K562 (cell line): ENCODE measurements around the gene KL. TPM values are rescaled to one million over a fixed set of nuclear protein-coding genes. Genes with fewer than 3 reads are reported as not detected.

Source experiments
- ATAC-seq: fragments of 200-7000 bp; cut with Tn5 transposase; 3 replicates; pipeline ENCODE4 v1.9.1; 2020; ENCODE audit warnings: moderate library complexity
- BruUV-seq: library from RNA; stranded (reverse); fragments of 400-500 nt; replicated peaks from 2 replicates; lab custom pipeline; 2021; lab: Mats Ljungman, UMichigan
- CTCF ChIA-PET: fragments of 300-600 bp; formaldehyde crosslinking; extraction: SDS; loops from one replicate; lab custom pipeline; 2021; ENCODE audit warnings: low intra/inter-chr PET ratio; lab: Yijun Ruan, JAX
- POLR2A ChIA-PET: fragments of 300-600, 350-650 bp; sonication (Branson Sonifier 250); formaldehyde crosslinking; extraction: SDS; loops from one replicate; lab custom pipeline; 2021; ENCODE audit warnings: antibody characterized with exemption, inconsistent platforms; lab: Yijun Ruan, JAX
- DNase-seq, 4 experiments: peaks; one replicate each; pipeline versions ENCODE4 v3.0.0 to v3.0.0-alpha.2; 2011 to 2018; ENCODE audit warnings: low spot score in 3 of 4, mixed read lengths in 3 of 4; ENCODE audit errors: extremely low read depth in 1 of 4
- FAIRE-seq: peaks from 2 replicates; lab custom pipeline; 2011; peaks lifted over from hg19 to GRCh38; lab: Jason Lieb, UNC
- H2AFZ ChIP-seq: 2 replicates; pipeline ENCODE4 v1.6.0; 2011; ENCODE audit warnings: low read depth, low read length, control low read depth, inconsistent platforms
- H3K27ac ChIP-seq: fragments of 200-600 bp; 3 replicates; pipeline ENCODE4 v1.8.0; 2011; ENCODE audit warnings: low read depth, mild to moderate bottlenecking, control low read depth, inconsistent platforms, low read length, moderate library complexity, mixed read lengths; ENCODE audit errors: extremely low read depth
- H3K27me3 ChIP-seq, 2 experiments: fragments of 300-600 bp in 1 of 2; 2 replicates in 1 of 2; 3 replicates in 1 of 2; pipeline versions ENCODE4 v1.6.0 to v1.8.0; 2011; ENCODE audit warnings: inconsistent platforms in 2 of 2, low read length in 2 of 2, mild to moderate bottlenecking in 1 of 2, mixed read lengths in 1 of 2, moderate library complexity in 1 of 2; ENCODE audit not compliant: control insufficient read depth in 2 of 2, insufficient read depth in 2 of 2
- H3K36me3 ChIP-seq: fragments of 300-600 bp; 3 replicates; pipeline ENCODE4 v1.8.0; 2011; ENCODE audit warnings: mild to moderate bottlenecking, low read length, inconsistent platforms; ENCODE audit not compliant: control insufficient read depth, insufficient read depth
- H3K4me1 ChIP-seq, 2 experiments: fragments of 200-600 bp in 1 of 2; replicated peaks in 1 of 2; 2 replicates in 1 of 2; 3 replicates in 1 of 2; pipeline versions ENCODE4 v1.5.1 to v1.8.0; 2011; ENCODE audit warnings: inconsistent platforms in 2 of 2, low read length in 2 of 2, mild to moderate bottlenecking in 1 of 2, mixed read lengths in 1 of 2, moderate library complexity in 1 of 2; ENCODE audit not compliant: control insufficient read depth in 2 of 2, insufficient read depth in 2 of 2
- H3K4me2 ChIP-seq: 2 replicates; pipeline ENCODE4 v1.6.1; 2011; ENCODE audit warnings: low read length, control low read depth, inconsistent platforms, mixed read lengths; ENCODE audit not compliant: insufficient read depth
- H3K4me3 ChIP-seq: fragments of 200-600 bp; sonication (generic), shearing (Covaris generic); 2 replicates; pipeline ENCODE4 v1.5.1; 2016; ENCODE audit warnings: control low read depth, inconsistent platforms
- H3K79me2 ChIP-seq: fragments of 200-600 bp; 3 replicates; pipeline ENCODE4 v1.8.0; 2011; ENCODE audit warnings: low read length, inconsistent platforms; ENCODE audit not compliant: control insufficient read depth, insufficient read depth
- H3K9ac ChIP-seq, 2 experiments: 2 replicates each; pipeline versions ENCODE4 v1.6.0 to v1.6.1; 2011; ENCODE audit warnings: low read depth in 2 of 2, low read length in 2 of 2, control low read depth in 1 of 2, inconsistent platforms in 1 of 2, mild to moderate bottlenecking in 1 of 2, mixed read lengths in 1 of 2; ENCODE audit not compliant: insufficient read depth in 1 of 2
- H3K9me1 ChIP-seq: one replicate; pipeline ENCODE4 v1.6.0; 2011; ENCODE audit warnings: inconsistent platforms, mild to moderate bottlenecking, low read length, moderate library complexity; ENCODE audit not compliant: control insufficient read depth, insufficient read depth
- H3K9me3 ChIP-seq: replicated peaks from 2 replicates; pipeline ENCODE4 v1.5.1; 2011; ENCODE audit warnings: low read depth, low read length, inconsistent platforms; ENCODE audit not compliant: control insufficient read depth, insufficient read depth
- H4K20me1 ChIP-seq: replicated peaks from 2 replicates; pipeline ENCODE4 v1.6.1; 2011; ENCODE audit warnings: low read length, inconsistent platforms, mixed read lengths; ENCODE audit not compliant: control insufficient read depth, insufficient read depth
- ARID3A ChIP-seq: IDR thresholded peaks from 2 replicates; pipeline ENCODE4 v1.6.1; 2012; ENCODE audit warnings: low read depth, low read length, improper control_type of control experiment, borderline replicate concordance
- GABPA ChIP-seq: fragments of 200-800 bp; sonication (Bioruptor generic); conservative IDR thresholded peaks from 2 replicates; pipeline ENCODE4 v1.6.1; 2016; ENCODE audit warnings: low read depth, missing genetic modification characterization, missing compliant biosample characterization
- ZNF316 ChIP-seq: fragments of 450-650 bp; IDR thresholded peaks from 2 replicates; pipeline ENCODE4 v1.6.1; 2016
- WGBS: fragments of 100-300 bp; shearing (Covaris generic); methylation state at CpG from one replicate; pipeline ENCODE4 v1.1.6; 2016; ENCODE audit warnings: low coverage, mixed read lengths; ENCODE audit not compliant: insufficient coverage; ENCODE audit errors: missing lambda C conversion rate; 5-methylcytosine and 5-hydroxymethylcytosine counted together
- in situ Hi-C: fragments of 300-500 bp; cut with MboI; formaldehyde crosslinking; loops from 4 replicates; pipeline ENCODE4 v1.15.0; 2018; ENCODE audit warnings: inconsistent platforms, mixed read lengths
- intact Hi-C: fragments of 100-400 bp; cut with micrococcal nuclease; formaldehyde crosslinking; loops from 2 replicates; pipeline ENCODE4 v1.14.2; 2022
- polyA plus RNA-seq, 8 experiments: library from polyadenylated mRNA; depleted of rRNA in 4 of 8; stranded (reverse) in 5 of 8; unstranded in 3 of 8; fragments of >200 nt; fragmentation: Nextera tagmentation in 2 of 8; fragmentation: Illumina TruSeq in 1 of 8; extraction: Ambion mirVana in 2 of 8; extraction: Trizol in 1 of 8; gene quantifications; 2 replicates each; pipeline versions ENCODE4 v1.2.1 to v1.2.3, GENCODE V29; 2011 to 2014; ENCODE audit warnings: inconsistent platforms in 1 of 8, missing spikeins in 1 of 8
- total RNA-seq, 7 experiments: library from RNA; depleted of rRNA in 6 of 7; stranded (reverse); fragments of >200 nt in 6 of 7; fragmentation: Illumina TruSeq in 2 of 7; extraction: Trizol in 2 of 7; gene quantifications; 2 replicates each; pipeline versions ENCODE4 v1.2.1 to v1.2.3, GENCODE V29; 2011 to 2021; ENCODE audit warnings: low replicate concordance in 1 of 7

KL gene
- total and polyA plus RNA-seq, 9 of the 15 experiments (the other 6 are each of a cell fraction or from before 2014, with no cell fraction given): not detected

- TF ChIP-seq ARID3A: no peak
Measured at GRCh38 chr13:33032037-33032625, 15.9 kb downstream of the KL start (continued).

- Histone ChIP-seq H3K4me3 (no peak overlapping the region), H3K27me3 (no peaks in the 10 kb centered on the region), H3K9me3 (no peaks in the 10 kb centered on the region), H3K36me3 (no peaks in the 10 kb centered on the region), H3K79me2 (no peaks in the 10 kb centered on the region), H3K9me1 (no peaks in the 10 kb centered on the region), H3K9ac (no peak overlapping the region), H3K4me1 (no peaks in the 10 kb centered on the region), H3K27ac (no peak overlapping the region), H4K20me1 (no peaks in the 10 kb centered on the region), H2AFZ (no peak overlapping the region; the same call in 1 of the 2 replicates), H3K4me2 (no peak overlapping the region)
- WGBS: 6% methylated on average over 13 of the region's 14 CpGs
- TF ChIP-seq GABPA (tag) (0 out of 2 replicates have a peak, but pooled peaks have one; percentile 20), ZNF316 (no peak)
- in situ Hi-C loops: no loop called here
- ChIA-PET POLR2A (no interaction called here), CTCF (no interaction called here)
- no peak for DNase-seq
- ATAC-seq: no peak
- intact Hi-C loops: no loop called here
- no TSS peak for BruUV-seq
- no peak for FAIRE-seq
Measured at GRCh38 chr13:33033051-33033812, 17.0 kb downstream of the KL start.
